GM04503 (cell line): ENCODE results near the gene HIPK1.
A peak's percentile ranks its signal among the peaks of the same experiment; 100 is the strongest.

Experiments
- DNase-seq: peaks from one replicate; pipeline ENCODE4 v3.0.0-alpha.2; 2012; ENCODE audit warnings: low read depth

Gene HIPK1

GRCh38 chr1:113913887-113914664, 15.0 kb upstream of the HIPK1 start:
- DNase-seq, result no peak

- no peak for DNase-seq
Observed at GRCh38 chr1:113916974-113917373, 12.2 kb upstream of the HIPK1 start.

GRCh38 chr1:113917400-113918082, 11.6 kb upstream of the HIPK1 start:
- no peak for DNase-seq

GRCh38 chr1:113918243-113918642, 10.9 kb upstream of the HIPK1 start:
- DNase-seq, result no peak

GRCh38 chr1:113922957-113923356, 6.2 kb upstream of the HIPK1 start:
- no peak for DNase-seq

GRCh38 chr1:113924473-113924872, 4.7 kb upstream of the HIPK1 start:
- DNase-seq, result no peak

- no peak for DNase-seq
Observed at GRCh38 chr1:113928187-113928930, 765 bp upstream of the HIPK1 start.

GRCh38 chr1:113929750-113930498, 800 bp downstream of the HIPK1 start:
- peak; percentile 26 for DNase-seq

- peak; percentile 41 for DNase-seq
Observed at GRCh38 chr1:113930499-113931161, 1.5 kb downstream of the HIPK1 start.

- DNase-seq, result peak; percentile 15
Observed at GRCh38 chr1:113931451-113931851, 2.3 kb downstream of the HIPK1 start.

GRCh38 chr1:113934006-113934405, 4.9 kb downstream of the HIPK1 start:
- no peak for DNase-seq

- no peak for DNase-seq
Observed at GRCh38 chr1:113934511-113935055, 5.5 kb downstream of the HIPK1 start.

- no peak for DNase-seq
Observed at GRCh38 chr1:113935176-113935575, 6.1 kb downstream of the HIPK1 start.

- no peak for DNase-seq
Observed at GRCh38 chr1:113935970-113936369, 6.8 kb downstream of the HIPK1 start.

- no peak for DNase-seq
Observed at GRCh38 chr1:113937146-113937545, 8.0 kb downstream of the HIPK1 start.

GRCh38 chr1:113938192-113938591, 9.1 kb downstream of the HIPK1 start:
- no peak for DNase-seq

GRCh38 chr1:113940365-113941244, 11.5 kb downstream of the HIPK1 start:
- DNase-seq, result no peak

GRCh38 chr1:113941245-113941559, 12.1 kb downstream of the HIPK1 start:
- no peak for DNase-seq

GRCh38 chr1:113942527-113942926, 13.4 kb downstream of the HIPK1 start:
- DNase-seq, result no peak

- DNase-seq, result peak; percentile 9
Observed at GRCh38 chr1:113943028-113943811, 14.1 kb downstream of the HIPK1 start.
